Vagina (tissue), 2 donors: Measurements from ENCODE around the gene ZFP69B. TPM values are rescaled to one million over a fixed set of nuclear protein-coding genes. Genes with fewer than 3 reads are reported as not detected.
A peak's percentile ranks its signal among the peaks of the same experiment; 100 is the strongest.
"Not testable (repeated sequence)": the region's sequence is repeated elsewhere in the genome, so short reads cannot be mapped to it uniquely, and the experiment has no call there.

Experiments
- DNase-seq, 2 donors: peaks; one replicate each; pipeline ENCODE4 v3.0.0-alpha.2; 2017; ENCODE audit errors: extremely low spot score in 2 of 2
- H3K27ac ChIP-seq: fragments of 200-600 bp; sonication (generic); one replicate; pipeline ENCODE4 v1.5.1; 2019
- H3K27me3 ChIP-seq: fragments of 200-600 bp; sonication (generic); one replicate; pipeline ENCODE4 v1.5.1; 2019
- H3K36me3 ChIP-seq, 2 donors: fragments of 200-600 bp; sonication (generic); one replicate each; pipeline ENCODE4 v1.5.1; 2017 to 2019
- H3K4me1 ChIP-seq: fragments of 200-600 bp; sonication (generic); one replicate; pipeline ENCODE4 v1.5.1; 2019
- H3K4me3 ChIP-seq, 2 donors: fragments of 200-600 bp; sonication (generic); 1 replicate in 1 of 2; 2 replicates in 1 of 2; pipeline ENCODE4 v1.5.1; 2016 to 2019
- H3K9me3 ChIP-seq: fragments of 200-600 bp; sonication (generic); one replicate; pipeline ENCODE4 v1.5.1; 2019
- CTCF ChIP-seq, 3 experiments: fragments of 450-650 bp in 2 of 3; fragments of 200-600 bp in 1 of 3; sonication (generic) in 1 of 3; IDR thresholded peaks; one replicate each; pipeline ENCODE4 v1.5.1; 2017 to 2019; ENCODE audit warnings: antibody characterized with exemption in 3 of 3, mild to moderate bottlenecking in 2 of 3, moderate library complexity in 2 of 3
- POLR2A ChIP-seq, 2 donors: fragments of 450-650 bp; IDR thresholded peaks; one replicate each; pipeline ENCODE4 v1.6.1; 2017; ENCODE audit warnings: antibody characterized with exemption in 2 of 2, mild to moderate bottlenecking in 2 of 2, moderate library complexity in 2 of 2
- POLR2AphosphoS5 ChIP-seq, 2 donors: sonication (generic); formaldehyde crosslinking; IDR thresholded peaks; one replicate each; pipeline ENCODE4 v1.9.0; 2017; ENCODE audit warnings: antibody characterized with exemption in 2 of 2, mild to moderate bottlenecking in 2 of 2, low read depth in 1 of 2; ENCODE audit not compliant: insufficient read depth in 1 of 2
- intact Hi-C: fragments of 100-400 bp; cut with DNase I; formaldehyde crosslinking; loops from one replicate; pipeline ENCODE4 v1.15.1; 2023
- total RNA-seq: library from RNA; depleted of rRNA; stranded (reverse); fragments of >200 nt; gene quantifications from one replicate; pipeline ENCODE4 v1.2.3, GENCODE V29; 2016

Gene ZFP69B
- total RNA-seq, 1 donor from 2014 or later: 1.2 TPM

DNA sequence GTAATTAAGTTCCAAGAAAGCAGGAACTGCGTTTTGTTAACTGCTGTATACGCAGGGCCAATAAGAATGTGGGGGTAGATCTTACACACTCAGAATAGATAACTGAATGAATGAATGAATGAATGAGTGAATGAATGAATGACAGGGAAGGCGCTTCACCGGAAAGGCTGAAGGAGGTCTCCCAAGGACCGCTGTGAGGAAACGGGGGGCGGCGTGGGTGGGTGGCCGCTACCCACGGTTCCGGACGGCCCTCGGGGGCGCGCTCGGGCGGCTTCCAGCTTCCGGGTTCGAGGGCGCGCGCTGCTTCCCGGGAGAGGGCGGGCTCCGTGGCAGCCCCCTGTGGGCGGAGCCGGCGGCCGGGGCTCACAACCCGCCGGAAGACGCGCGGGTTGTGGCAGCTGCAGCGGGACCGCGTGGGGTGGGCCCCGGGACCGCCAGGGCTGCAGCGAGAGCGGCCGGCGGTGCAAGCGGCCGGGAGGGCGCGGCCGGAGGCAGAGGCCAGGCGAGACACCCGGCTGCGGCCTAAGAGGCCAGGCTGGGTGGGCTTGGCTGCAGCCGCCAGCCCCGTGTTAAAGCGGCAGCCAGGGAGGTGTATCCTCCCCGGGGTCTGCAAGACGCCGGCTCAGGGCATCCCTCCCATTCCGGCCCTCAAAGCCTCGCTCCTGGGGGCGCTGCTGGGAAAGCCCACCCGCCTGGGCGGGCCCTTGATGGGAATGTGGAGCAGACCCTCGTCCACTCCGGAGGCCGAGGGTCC lies 26.8 kb downstream of the ZFP69B start, which contains the start of gene ZFP69:
TSS of gene ZFP69 (plus strand) at position 367 of the 754 bp plus-strand sequence. CDS start 2,072 bp downstream, outside the sequence.
- DNase-seq: no peak
- TF ChIP-seq POLR2AphosphoS5 (IDR thresholded peaks at IDR 0.05; ENCODE audit: insufficient read depth in 1 of 2, low read depth in 1 of 2): peak in 1 of 2 donors; percentile 23
- peak in 1 of 2 donors; percentile 22 for TF ChIP-seq POLR2A (IDR thresholded peaks at IDR 0.05)
- TF ChIP-seq CTCF (IDR thresholded peaks at IDR 0.05): no peak
- intact Hi-C loops: no loop called here

DNA sequence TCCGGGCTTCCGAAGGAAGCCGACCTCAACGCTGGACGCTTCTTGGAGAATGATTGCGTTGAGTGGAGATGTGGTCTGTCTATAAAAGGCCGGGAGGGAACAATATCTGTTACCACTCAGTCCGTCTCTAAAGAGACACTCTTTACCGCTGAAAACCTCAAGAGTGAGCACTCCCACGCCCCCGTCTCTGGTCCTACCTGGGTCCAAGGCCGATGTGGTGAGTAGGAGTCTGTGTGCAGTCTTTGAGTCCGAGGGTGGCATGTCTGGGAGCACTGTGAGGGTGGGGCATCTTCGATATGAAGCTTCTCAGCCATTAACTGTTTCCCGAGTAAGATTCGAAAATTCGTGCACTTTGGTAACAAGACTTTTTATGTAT lies 27.4 kb downstream of the ZFP69B start:
- Histone ChIP-seq H3K27ac (peak overlapping the region; percentile 64), H3K9me3 (peaks cover 5% of the 10 kb centered on the region), H3K36me3 (no peaks in the 10 kb centered on the region), H3K4me1 (peaks cover 11% of the 10 kb centered on the region), H3K4me3 (peak overlapping the region; percentile 60 to 75), H3K27me3 (no peaks in the 10 kb centered on the region)
- intact Hi-C loops: no loop called here
- TF ChIP-seq POLR2A (IDR thresholded peaks at IDR 0.05) (no peak), CTCF (IDR thresholded peaks at IDR 0.05) (no peak), POLR2AphosphoS5 (IDR thresholded peaks at IDR 0.05; ENCODE audit: insufficient read depth in 1 of 2, low read depth in 1 of 2) (no peak)
- no peak for DNase-seq

More for the DNA sequence above, 26.8 kb downstream of the ZFP69B start, which contains the start of gene ZFP69:
- Histone ChIP-seq H3K36me3 (no peaks in the 10 kb centered on the region), H3K9me3 (peaks cover 5% of the 10 kb centered on the region), H3K27me3 (no peaks in the 10 kb centered on the region), H3K4me3 (peak within 1 kb of the TSS; percentile 60 to 75), H3K27ac (peak within 1 kb of the TSS; percentile 64), H3K4me1 (peaks cover 11% of the 10 kb centered on the region)

DNA sequence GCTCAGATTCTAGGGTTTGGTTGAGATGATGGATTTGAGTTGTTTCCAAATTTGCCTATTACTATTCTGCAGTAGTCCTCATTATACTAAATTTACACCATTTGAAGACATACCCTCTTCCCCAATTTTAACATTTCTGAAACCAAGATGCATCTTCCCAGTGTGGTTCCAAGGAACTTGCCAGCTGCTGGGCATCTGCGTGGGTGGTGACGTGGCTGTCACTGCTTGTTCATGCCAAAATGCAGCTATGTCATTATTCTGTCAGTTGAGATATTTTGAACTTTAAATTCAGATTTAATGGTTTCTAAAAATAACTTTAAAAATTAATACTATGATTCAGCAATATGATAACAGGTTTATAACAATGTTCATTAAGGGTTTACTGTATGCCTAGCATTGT lies 28.0 kb downstream of the ZFP69B start:
- Histone ChIP-seq H3K4me3 (peak overlapping the region in 1 of 2 donors; percentile 75), H3K27me3 (no peaks in the 10 kb centered on the region), H3K4me1 (peaks cover 11% of the 10 kb centered on the region), H3K27ac (no peak overlapping the region), H3K36me3 (no peaks in the 10 kb centered on the region), H3K9me3 (peaks cover 5% of the 10 kb centered on the region)
- intact Hi-C loops: no loop called here
- TF ChIP-seq POLR2A (IDR thresholded peaks at IDR 0.05) (no peak), POLR2AphosphoS5 (IDR thresholded peaks at IDR 0.05; ENCODE audit: insufficient read depth in 1 of 2, low read depth in 1 of 2) (no peak), CTCF (IDR thresholded peaks at IDR 0.05) (no peak)
- no peak for DNase-seq

DNA sequence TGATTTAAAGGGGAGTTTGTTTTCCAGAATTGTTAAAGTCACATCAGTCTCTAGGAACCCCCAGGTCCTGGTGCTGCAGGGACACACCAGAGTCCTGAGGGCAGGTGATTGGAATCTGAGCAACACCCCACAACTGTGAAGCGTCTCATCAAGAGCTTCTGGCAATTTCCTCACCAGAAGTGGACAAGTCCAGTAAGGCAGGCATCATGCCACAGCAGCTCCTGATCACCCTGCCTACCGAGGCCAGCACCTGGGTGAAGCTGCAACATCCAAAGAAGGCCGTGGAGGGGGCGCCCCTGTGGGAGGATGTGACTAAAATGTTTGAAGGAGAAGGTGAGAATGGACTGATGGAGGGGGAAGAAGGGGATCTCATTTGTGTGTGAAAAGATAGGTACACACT lies 28.9 kb downstream of the ZFP69B start:
- intact Hi-C loops: no loop called here
- no peak overlapping the region for H3K4me3 ChIP-seq
- peaks cover 0 to 3% of the 10 kb centered on the region in 2 donors for H3K36me3 ChIP-seq
- no peaks in the 10 kb centered on the region for H3K27me3 ChIP-seq
- peaks cover 11% of the 10 kb centered on the region for H3K4me1 ChIP-seq
- H3K9me3 ChIP-seq: peaks cover 5% of the 10 kb centered on the region
- TF ChIP-seq POLR2AphosphoS5 (IDR thresholded peaks at IDR 0.05; ENCODE audit: insufficient read depth in 1 of 2, low read depth in 1 of 2): no peak
- no peak for TF ChIP-seq POLR2A (IDR thresholded peaks at IDR 0.05)
- no peak for TF ChIP-seq CTCF (IDR thresholded peaks at IDR 0.05)
- no peak for DNase-seq
- no peak overlapping the region for H3K27ac ChIP-seq

DNA sequence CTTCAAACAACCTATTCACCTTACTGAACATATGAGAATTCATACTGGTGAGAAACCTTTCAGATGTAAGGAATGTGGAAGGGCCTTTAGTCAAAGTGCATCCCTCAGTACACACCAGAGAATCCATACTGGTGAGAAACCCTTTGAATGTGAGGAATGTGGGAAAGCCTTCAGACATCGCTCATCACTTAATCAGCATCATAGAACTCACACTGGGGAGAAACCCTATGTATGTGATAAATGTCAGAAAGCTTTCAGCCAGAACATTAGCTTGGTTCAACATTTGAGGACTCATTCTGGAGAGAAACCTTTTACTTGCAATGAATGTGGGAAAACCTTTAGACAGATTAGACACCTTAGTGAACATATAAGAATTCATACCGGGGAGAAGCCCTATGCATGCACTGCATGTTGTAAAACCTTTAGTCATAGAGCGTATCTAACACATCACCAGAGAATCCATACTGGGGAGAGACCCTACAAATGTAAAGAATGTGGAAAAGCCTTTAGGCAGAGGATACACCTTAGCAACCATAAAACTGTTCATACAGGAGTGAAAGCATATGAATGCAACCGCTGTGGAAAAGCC lies 45.1 kb downstream of the ZFP69B start:
- no peaks in the 10 kb centered on the region for H3K4me1 ChIP-seq
- H3K4me3 ChIP-seq: no peak overlapping the region
- peaks cover 32% of the 10 kb centered on the region for H3K9me3 ChIP-seq
- DNase-seq: no peak
- intact Hi-C loops: no loop called here
- TF ChIP-seq CTCF (IDR thresholded peaks at IDR 0.05) (no peak), POLR2A (IDR thresholded peaks at IDR 0.05) (no peak), POLR2AphosphoS5 (IDR thresholded peaks at IDR 0.05; ENCODE audit: insufficient read depth in 1 of 2, low read depth in 1 of 2) (no peak)
- no peaks in the 10 kb centered on the region for H3K27me3 ChIP-seq
- peaks cover 3 to 67% of the 10 kb centered on the region in 2 donors for H3K36me3 ChIP-seq
- no peak overlapping the region for H3K27ac ChIP-seq

- intact Hi-C loops: not testable (repeated sequence)
- peaks cover 18% of the 10 kb centered on the region for H3K9me3 ChIP-seq
These were observed 52.4 kb downstream of the ZFP69B start for GRCh38 chr1:40502651-40503050.

More at GRCh38 chr1:40502651-40503050, 52.4 kb downstream of the ZFP69B start:
- peaks cover 0 to 14% of the 10 kb centered on the region in 2 donors for H3K36me3 ChIP-seq
- H3K4me1 ChIP-seq, H3K27ac ChIP-seq, H3K4me3 ChIP-seq, H3K27me3 ChIP-seq, DNase-seq: not testable (repeated sequence)
